ENCODE results near the gene NUCB1. TPM values are rescaled to one million over a fixed set of nuclear protein-coding genes. Genes with fewer than 3 reads are reported as not detected.

The NUCB1 gene
- total RNA-seq, 1 experiment from 2014 or later, result 125 TPM

GRCh38 chr19:48883726-48884125 is 16.4 kb upstream of the NUCB1 start:
- no peak for DNase-seq
- no peak overlapping the region for H2BK5ac ChIP-seq (ENCODE audit: insufficient read length, low read length)
- no peak overlapping the region for H3T11ph ChIP-seq (ENCODE audit: low read length)
- no peak overlapping the region for H3K4ac ChIP-seq (ENCODE audit: low read depth, low read length)
- H2AK5ac ChIP-seq (ENCODE audit: insufficient read length, low read length), result no peak overlapping the region
- H2BK12ac ChIP-seq (ENCODE audit: insufficient read length, low read depth, low read length), result no peak overlapping the region
- no peaks in the 10 kb centered on the region for H3K4me1 ChIP-seq (ENCODE audit: insufficient read depth, low read length)
- no peak overlapping the region for H2BK15ac ChIP-seq (ENCODE audit: low read depth, low read length)
- H3K14ac ChIP-seq (ENCODE audit: insufficient read depth, low read length), result no peak overlapping the region
- H3K79me2 ChIP-seq (ENCODE audit: insufficient read depth, low read length), result no peaks in the 10 kb centered on the region
- no peaks in the 10 kb centered on the region for H3K27me3 ChIP-seq (ENCODE audit: insufficient read depth, low read length)
- TF ChIP-seq CTCF (conservative IDR thresholded peaks at IDR 0.05), result no peak
- H4K91ac ChIP-seq (ENCODE audit: insufficient read length, low read depth, low read length), result no peak overlapping the region
- peaks cover 22 to 24% of the 10 kb centered on the region in 2 experiments for H3K4me1 Mint-ChIP-seq
- H4K8ac ChIP-seq (replicated peaks; ENCODE audit: insufficient read length, low read depth, low read length), result no peak overlapping the region
- no peak overlapping the region for H2BK20ac ChIP-seq (ENCODE audit: low read depth, low read length, poor library complexity, severe bottlenecking)
- no CpG with 5 or more reads among the region's 7 CpGs for WGBS (ENCODE audit: extremely low coverage, insufficient read length, low lambda C conversion rate)
- no peaks in the 10 kb centered on the region for H3K9me3 Mint-ChIP-seq
- no peak overlapping the region for H3K56ac ChIP-seq (ENCODE audit: insufficient read length, low read depth, low read length)
- H3K9me3 ChIP-seq (ENCODE audit: control insufficient read depth, low read depth, low read length), result no peaks in the 10 kb centered on the region
- H3K18ac ChIP-seq (ENCODE audit: insufficient read length, low read depth, low read length), result no peak overlapping the region
- H2AFZ ChIP-seq (ENCODE audit: low read length), result no peak overlapping the region
- H3K27ac Mint-ChIP-seq, result no peak overlapping the region; a peak in 2 of 7 replicates
- H3K4me2 ChIP-seq (ENCODE audit: insufficient read depth, insufficient read length, low read length), result no peak overlapping the region
- H3K79me1 ChIP-seq (ENCODE audit: insufficient read depth, low read depth, low read length, poor library complexity, severe bottlenecking), result no peaks in the 10 kb centered on the region
- no peaks in the 10 kb centered on the region for H3K27me3 Mint-ChIP-seq (ENCODE audit: low read depth)
- no peak overlapping the region for H3K23ac ChIP-seq (ENCODE audit: insufficient read length, low read depth, low read length)
- no peaks in the 10 kb centered on the region for H3K23me2 ChIP-seq (ENCODE audit: insufficient read length, low read depth, low read length, poor library complexity, severe bottlenecking)
- no peak overlapping the region for H3K9ac ChIP-seq (ENCODE audit: extremely low read depth, insufficient read length, low read length)
- no peaks in the 10 kb centered on the region for H4K20me1 ChIP-seq (ENCODE audit: control insufficient read depth, insufficient read depth, insufficient read length)
- no peak overlapping the region for H3K27ac ChIP-seq (ENCODE audit: insufficient read length, low read depth, low read length)
- no peak overlapping the region for H4K5ac ChIP-seq (ENCODE audit: insufficient read length, low read depth, low read length)
- H3K36me3 Mint-ChIP-seq (ENCODE audit: insufficient read depth in 1 of 3, low read depth in 3 of 3), result peaks cover 0 to 6% (median under 1%) of the 10 kb centered on the region in 3 experiments; a peak in 2 of 7 replicates
- no peak overlapping the region for H2BK120ac ChIP-seq (ENCODE audit: low read depth, low read length, poor library complexity, severe bottlenecking)
- no peak overlapping the region for H3K4me3 Mint-ChIP-seq

Data from H9 (cell line).